Mesenteric fat pad (tissue), 1 donor: ENCODE measurements around the gene ADGRG6. TPM values are rescaled to one million over a fixed set of nuclear protein-coding genes. Genes with fewer than 3 reads are reported as not detected.

Experiments used
- DNase-seq: peaks from one replicate; pipeline ENCODE4 v3.0.0-alpha.2; 2020; ENCODE audit warnings: low spot score
- total RNA-seq: library from RNA; stranded (reverse); fragmentation: NEBNext Ultra II Directional; extraction: Animal tissue kit (Norgen Biotek cat#: 25700); gene quantifications from one replicate; pipeline ENCODE4 v1.2.1, GENCODE V29; 2021
- donor health status: DM: yes; HTN: yes; CAD: no.

The ADGRG6 gene
- total RNA-seq, 1 donor from 2014 or later, result 8.0 TPM

GRCh38 chr6:142481466-142481865, 179.7 kb downstream of the ADGRG6 start:
- DNase-seq, result no peak

DNA sequence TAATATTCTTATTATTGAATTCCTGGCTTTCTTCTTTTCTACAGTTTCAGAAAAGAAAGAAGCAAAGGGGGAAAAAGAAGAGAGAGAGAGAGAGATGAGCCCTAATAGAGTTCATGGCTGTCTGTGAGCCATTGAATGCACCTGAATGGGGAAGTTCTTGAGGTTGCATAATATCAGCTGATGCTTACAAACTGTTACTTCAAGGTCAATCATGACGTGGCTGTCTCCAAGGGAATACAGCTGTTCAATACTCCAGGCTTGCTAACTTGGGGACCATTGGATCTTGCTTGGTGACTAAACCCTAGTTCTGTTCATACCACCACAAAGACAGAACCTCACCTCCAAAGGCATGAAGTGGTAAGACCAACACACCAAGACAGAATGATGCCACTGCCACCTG, 180.4 kb downstream of the ADGRG6 start:
- DNase-seq, result no peak

DNA sequence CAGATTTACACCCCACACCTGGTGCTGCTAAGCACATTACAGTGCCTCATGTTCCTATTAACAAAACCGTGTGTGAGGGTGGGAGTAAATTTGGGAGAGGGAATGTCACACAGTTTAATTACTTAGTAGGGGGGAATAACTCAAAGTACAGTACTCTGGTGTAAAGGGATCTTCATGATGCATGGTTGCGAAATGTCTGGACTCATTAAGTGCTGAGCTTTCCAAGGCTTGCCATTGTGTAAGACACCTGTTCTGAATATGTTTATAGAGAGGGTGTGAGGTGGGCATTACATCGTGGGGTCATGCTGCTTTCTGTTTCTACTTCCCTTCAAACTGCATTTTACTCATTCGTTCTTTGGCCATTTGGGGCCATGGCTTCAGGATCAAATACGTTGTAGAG, 181.2 kb downstream of the ADGRG6 start:
- DNase-seq, result no peak

DNA sequence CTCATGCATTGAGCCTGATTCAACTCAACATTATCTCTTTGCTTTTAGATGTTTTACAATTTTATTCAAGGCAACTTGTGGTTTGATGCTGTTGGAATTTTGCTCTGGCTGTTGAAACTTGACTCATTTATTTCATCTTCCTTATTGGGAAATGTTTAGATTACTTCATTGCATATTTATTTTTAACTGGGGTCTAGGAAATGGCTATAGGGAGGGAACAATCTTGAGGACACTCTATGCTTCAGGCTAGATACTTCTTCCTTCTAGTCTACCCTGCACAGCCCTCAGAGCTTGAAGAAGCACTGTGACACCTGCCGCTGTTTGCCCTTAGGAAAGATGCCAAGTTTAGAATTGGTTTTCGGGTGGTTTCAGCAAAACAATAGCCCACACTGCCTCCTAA, 183.4 kb downstream of the ADGRG6 start:
- DNase-seq, result no peak

GRCh38 chr6:142489722-142490610, 188.2 kb downstream of the ADGRG6 start:
- DNase-seq, result no peak

Other genes starting within 250 kb of the ADGRG6 start
- gene GJE1, start 169.1 kb upstream of the ADGRG6 start, total RNA-seq, result not detected
- not detected for gene NMBR, start 154.9 kb upstream of the ADGRG6 start, total RNA-seq
- 33.4 TPM for gene VTA1, start 154.7 kb upstream of the ADGRG6 start, total RNA-seq